GM23248 (cell line): ENCODE measurements around the gene KY.

Experiments used
- EZH2 ChIP-seq: fragments of 200-600 bp; sonication (generic); IDR thresholded peaks from 2 replicates; pipeline ENCODE4 v1.6.1; 2018; ENCODE audit warnings: antibody characterized with exemption, mild to moderate bottlenecking; ENCODE audit not compliant: insufficient read depth, poor library complexity, severe bottlenecking
- EZH2phosphoT487 ChIP-seq: fragments of 200-600 bp; sonication (generic); IDR thresholded peaks from 2 replicates; pipeline ENCODE4 v1.6.1; 2018; ENCODE audit warnings: antibody characterized with exemption, moderate library complexity, mild to moderate bottlenecking, low read depth; ENCODE audit not compliant: insufficient read depth

GRCh38 chr3:134602440-134602814 lies 48.4 kb downstream of the KY start:
- no peak for TF ChIP-seq EZH2
- no peak for TF ChIP-seq EZH2phosphoT487
